Stimulated activated CD4-positive, alpha-beta T cell treated with anti-CD3 and anti-CD28 coated beads, Interleukin-15, amount 100 ng/mL, for 24 hours (primary cell): ENCODE measurements around the gene ABCB6.

Experiments used
- DNase-seq: peaks from one replicate; pipeline ENCODE4 v3.0.0-alpha.2; 2020

ABCB6 gene

GRCh38 chr2:219245148-219245898 is 26.6 kb upstream of the ABCB6 start, which contains the start of the genes GLB1L and STK16:
TSS of gene GLB1L (minus strand) at chr2:219245444. CDS start at chr2:219243573, 1,871 bp downstream.
TSS of gene STK16 (plus strand) at chr2:219245479. CDS start at chr2:219246000, 521 bp downstream.
- peak; percentile 92 for DNase-seq

- no peak for DNase-seq
These were observed 26.0 kb upstream of the ABCB6 start for GRCh38 chr2:219244789-219245147.

- DNase-seq: no peak
These were observed 24.6 kb upstream of the ABCB6 start for GRCh38 chr2:219243291-219243761.

GRCh38 chr2:219234331-219234730 is 15.6 kb upstream of the ABCB6 start:
- no peak for DNase-seq

- DNase-seq: peak; percentile 80
These were observed 11.3 kb upstream of the ABCB6 start for GRCh38 chr2:219230059-219230540.

- peak; percentile 99 for DNase-seq
These were observed 10.7 kb upstream of the ABCB6 start, which contains the start of the genes ANKZF1 and ATG9A for GRCh38 chr2:219229305-219230058. TSS of gene ANKZF1 (plus strand) at chr2:219229806. CDS start at chr2:219230258, 452 bp downstream. TSS of gene ATG9A (minus strand) at chr2:219229636. CDS start at chr2:219228024, 1,612 bp downstream.

- DNase-seq: no peak
These were observed 10.2 kb upstream of the ABCB6 start for GRCh38 chr2:219228911-219229304.

- DNase-seq: no peak
These were observed 9.5 kb upstream of the ABCB6 start for GRCh38 chr2:219228041-219228910.

- DNase-seq: no peak
These were observed 6.6 kb upstream of the ABCB6 start for GRCh38 chr2:219225350-219225749.

- no peak for DNase-seq
These were observed 5.3 kb upstream of the ABCB6 start for GRCh38 chr2:219223831-219224610.

GRCh38 chr2:219221957-219222518 is 3.3 kb upstream of the ABCB6 start:
- no peak for DNase-seq

GRCh38 chr2:219220652-219221402 is 2.1 kb upstream of the ABCB6 start:
- no peak for DNase-seq

- no peak for DNase-seq
These were observed 1.2 kb upstream of the ABCB6 start for GRCh38 chr2:219219784-219220532.

GRCh38 chr2:219218217-219218731 is 484 bp downstream of the ABCB6 start:
- DNase-seq: peak; percentile 50

- DNase-seq: no peak
These were observed 2.2 kb downstream of the ABCB6 start for GRCh38 chr2:219216535-219216915.

- no peak for DNase-seq
These were observed 2.8 kb downstream of the ABCB6 start for GRCh38 chr2:219215871-219216534.

GRCh38 chr2:219214786-219215185 is 4.0 kb downstream of the ABCB6 start:
- no peak for DNase-seq

GRCh38 chr2:219214141-219214540 is 4.6 kb downstream of the ABCB6 start:
- no peak for DNase-seq

GRCh38 chr2:219213486-219214071 is 5.2 kb downstream of the ABCB6 start:
- no peak for DNase-seq
